ENCODE data around the gene DNAH14. TPM values are rescaled to one million over a fixed set of nuclear protein-coding genes. Genes with fewer than 3 reads are reported as not detected.

Gene DNAH14
- total RNA-seq, 1 donor from 2014 or later, result 14.4 TPM

GRCh38 chr1:224911217-224911616, 18.3 kb upstream of the DNAH14 start:
- H3K4me1 ChIP-seq, result no peaks in the 10 kb centered on the region
- TF ChIP-seq CTCF (IDR thresholded peaks at IDR 0.05), result no peak
- no peak overlapping the region for H3K27ac ChIP-seq
- DNase-seq (no peak), ATAC-seq (no peak)
- H3K9me3 ChIP-seq, result peaks cover 17% of the 10 kb centered on the region
- no peak overlapping the region for H3K4me3 ChIP-seq
- H3K36me3 ChIP-seq, result no peaks in the 10 kb centered on the region
- H3K27me3 ChIP-seq (ENCODE audit: low read depth), result no peaks in the 10 kb centered on the region
- intact Hi-C loops (cut with DNase I), result no loop called here

DNA sequence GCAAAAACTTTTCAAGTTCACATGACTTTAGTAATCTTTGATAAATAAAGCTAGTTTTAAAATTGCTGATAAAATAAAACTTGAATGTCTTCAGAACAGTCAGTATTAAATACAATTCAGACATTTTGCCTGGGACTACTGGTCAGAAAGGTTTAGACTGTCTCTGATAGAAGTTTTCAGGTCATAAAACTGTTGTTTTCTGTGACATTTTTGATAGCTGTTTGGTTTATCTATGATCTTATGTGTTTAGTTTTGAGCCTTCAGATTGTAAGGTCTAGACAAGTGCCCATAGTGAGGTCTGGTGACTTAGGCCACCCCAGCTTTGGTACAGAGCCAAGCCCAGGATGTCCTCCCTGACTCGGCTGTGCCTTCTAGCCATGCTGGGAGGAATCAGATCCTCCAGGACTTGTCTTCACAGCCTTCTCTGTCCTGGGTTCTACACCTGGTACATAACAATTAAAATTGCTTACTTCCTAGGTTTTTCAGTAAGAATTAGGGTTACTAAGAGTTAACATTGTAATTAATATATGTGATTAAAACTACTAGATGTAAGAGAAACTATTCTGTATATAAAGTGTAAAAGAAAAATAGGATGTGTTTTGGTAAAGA, 15.1 kb upstream of the DNAH14 start:
- Histone ChIP-seq H3K4me1 (no peaks in the 10 kb centered on the region), H3K36me3 (no peaks in the 10 kb centered on the region), H3K9me3 (peaks cover 17% of the 10 kb centered on the region), H3K27ac (no peak overlapping the region), H3K27me3 (ENCODE audit: low read depth) (no peaks in the 10 kb centered on the region), H3K4me3 (no peak overlapping the region)
- DNase-seq (no peak), ATAC-seq (no peak)
- TF ChIP-seq CTCF (IDR thresholded peaks at IDR 0.05), result no peak
- intact Hi-C loops (cut with DNase I), result no loop called here

DNA sequence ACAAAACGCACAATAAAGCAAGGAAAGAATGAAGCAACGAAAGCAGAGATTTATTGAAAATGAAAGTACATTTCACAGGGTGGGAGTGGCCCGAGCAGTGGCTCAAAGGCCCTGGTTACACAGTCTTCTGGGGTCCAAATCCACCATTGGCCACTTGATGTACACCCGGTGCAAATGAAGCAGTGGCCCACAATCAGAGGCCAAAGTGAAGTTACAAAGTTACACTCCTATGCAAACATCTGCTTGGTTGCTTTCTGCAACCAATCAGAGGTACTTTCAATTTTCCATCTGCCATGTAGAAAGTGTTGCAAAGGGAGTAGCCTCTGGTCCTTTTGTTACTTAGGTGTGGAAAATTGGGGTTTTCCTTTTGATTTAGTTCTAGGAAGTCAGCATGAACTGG, 10.0 kb upstream of the DNAH14 start:
- no peak for TF ChIP-seq CTCF (IDR thresholded peaks at IDR 0.05)
- Histone ChIP-seq H3K4me1 (no peaks in the 10 kb centered on the region), H3K36me3 (no peaks in the 10 kb centered on the region), H3K27ac (no peak overlapping the region), H3K27me3 (ENCODE audit: low read depth) (no peaks in the 10 kb centered on the region), H3K4me3 (no peak overlapping the region), H3K9me3 (peaks cover 2% of the 10 kb centered on the region)
- intact Hi-C loops (cut with DNase I), result no loop called here
- DNase-seq (no peak), ATAC-seq (no peak)

GRCh38 chr1:224920930-224921329, 8.5 kb upstream of the DNAH14 start:
- no peak overlapping the region for H3K4me3 ChIP-seq
- H3K27ac ChIP-seq, result no peak overlapping the region
- H3K4me1 ChIP-seq, result no peaks in the 10 kb centered on the region
- no peak for TF ChIP-seq CTCF (IDR thresholded peaks at IDR 0.05)
- no peak for DNase-seq
- intact Hi-C loops (cut with DNase I), result no loop called here
- no peaks in the 10 kb centered on the region for H3K27me3 ChIP-seq (ENCODE audit: low read depth)
- H3K36me3 ChIP-seq, result no peaks in the 10 kb centered on the region
- H3K9me3 ChIP-seq, result no peaks in the 10 kb centered on the region
- no peak for ATAC-seq

DNA sequence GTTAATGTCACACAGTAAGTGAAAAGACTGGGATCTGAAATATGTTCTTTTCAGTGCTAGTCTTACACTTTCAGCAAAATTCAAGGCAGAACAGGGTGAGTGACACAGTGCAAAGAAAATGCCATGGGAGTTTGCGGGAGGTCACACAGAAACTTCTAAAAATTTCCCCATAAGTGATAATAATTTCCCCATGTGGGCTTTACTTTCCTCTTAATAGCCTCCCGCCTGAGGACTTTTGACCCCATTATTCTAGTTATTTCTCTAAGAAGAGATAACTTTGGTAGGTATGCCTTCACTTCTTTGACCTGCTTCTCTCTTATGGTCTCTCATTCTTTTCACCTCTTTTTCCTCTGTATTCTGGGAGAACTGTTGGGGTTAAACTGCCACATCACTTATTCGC, 8.1 kb upstream of the DNAH14 start:
- H3K27ac ChIP-seq, result no peak overlapping the region
- no peaks in the 10 kb centered on the region for H3K4me1 ChIP-seq
- intact Hi-C loops (cut with DNase I), result no loop called here
- ATAC-seq (no peak), DNase-seq (no peak)
- no peaks in the 10 kb centered on the region for H3K36me3 ChIP-seq
- no peaks in the 10 kb centered on the region for H3K27me3 ChIP-seq (ENCODE audit: low read depth)
- TF ChIP-seq CTCF (IDR thresholded peaks at IDR 0.05), result no peak
- no peaks in the 10 kb centered on the region for H3K9me3 ChIP-seq
- H3K4me3 ChIP-seq, result no peak overlapping the region
